Left ventricle myocardium inferior (tissue), 1 donor: ENCODE data around the gene PHB1. TPM values are rescaled to one million over a fixed set of nuclear protein-coding genes. Genes with fewer than 3 reads are reported as not detected.

ENCODE experiments used
- DNase-seq: peaks from one replicate; pipeline ENCODE4 v3.0.0-alpha.2; 2020
- H3K27ac ChIP-seq: fragments of 200-600 bp; replicated peaks from 2 replicates; pipeline ENCODE4 v1.8.0; 2021
- H3K27me3 ChIP-seq: fragments of 200-600 bp; 2 replicates; pipeline ENCODE4 v1.8.0; 2021; ENCODE audit warnings: low read depth
- H3K36me3 ChIP-seq: fragments of 200-600 bp; 2 replicates; pipeline ENCODE4 v1.8.0; 2021
- H3K4me1 ChIP-seq: fragments of 200-600 bp; 2 replicates; pipeline ENCODE4 v1.8.0; 2021
- H3K4me3 ChIP-seq: fragments of 200-600 bp; 2 replicates; pipeline ENCODE4 v1.8.0; 2021; ENCODE audit warnings: mild to moderate bottlenecking, moderate library complexity
- H3K9me3 ChIP-seq: fragments of 200-600 bp; replicated peaks from 2 replicates; pipeline ENCODE4 v1.8.0; 2021
- CTCF ChIP-seq: fragments of 200-600 bp; IDR thresholded peaks from 2 replicates; pipeline ENCODE4 v1.8.0; 2021; ENCODE audit warnings: antibody characterized with exemption, mild to moderate bottlenecking, borderline replicate concordance
- intact Hi-C: fragments of 100-400 bp; cut with micrococcal nuclease; formaldehyde crosslinking; loops from one replicate; pipeline ENCODE4 v1.11.0; 2022
- total RNA-seq: library from RNA; stranded (reverse); fragmentation: NEBNext Ultra II Directional; extraction: Animal tissue kit (Norgen Biotek cat#: 25700); gene quantifications from one replicate; pipeline ENCODE4 v1.2.1, GENCODE V29; 2021
- donor health status: DM: no; HTN: yes; CAD: no; lungs with severe emphysema.

PHB1 gene
- total RNA-seq, 1 donor from 2014 or later = 217 TPM

GRCh38 chr17:49452201-49452600 is 37.5 kb upstream of the PHB1 start:
- H3K9me3 ChIP-seq = no peaks in the 10 kb centered on the region
- intact Hi-C loops = no loop called here
- H3K27ac ChIP-seq = no peak overlapping the region
- DNase-seq = no peak
- H3K27me3 ChIP-seq = peaks cover 45% of the 10 kb centered on the region
- H3K4me3 ChIP-seq = no peak overlapping the region
- H3K36me3 ChIP-seq = no peaks in the 10 kb centered on the region
- TF ChIP-seq CTCF = no peak
- peaks cover 5% of the 10 kb centered on the region for H3K4me1 ChIP-seq

DNA sequence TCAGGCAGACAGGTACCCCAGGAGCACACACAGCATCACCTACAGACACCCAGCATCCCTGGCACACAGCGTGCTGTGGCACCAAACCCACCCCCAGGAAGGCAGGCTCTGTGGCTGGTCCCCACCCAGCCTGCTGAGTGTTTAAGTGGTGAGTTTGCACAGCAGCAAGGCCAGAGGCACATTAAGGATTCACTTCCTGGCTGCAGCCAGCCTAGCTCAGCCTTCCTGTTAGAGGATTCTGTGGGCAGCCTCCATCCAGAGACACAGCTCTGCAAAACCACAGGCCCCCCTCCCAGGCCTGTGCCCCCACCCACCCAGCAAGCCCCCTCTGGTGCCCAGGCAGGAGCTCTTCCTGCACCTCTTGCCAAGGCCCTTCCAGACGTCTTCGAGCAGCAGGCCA is 36.1 kb upstream of the PHB1 start:
- TF ChIP-seq CTCF = no peak
- DNase-seq = no peak
- Histone ChIP-seq H3K36me3 (no peaks in the 10 kb centered on the region), H3K27ac (no peak overlapping the region), H3K27me3 (peaks cover 40% of the 10 kb centered on the region), H3K4me3 (no peak overlapping the region), H3K9me3 (no peaks in the 10 kb centered on the region), H3K4me1 (peaks cover 5% of the 10 kb centered on the region)
- intact Hi-C loops = no loop called here

- H3K4me1 ChIP-seq = peaks cover 5% of the 10 kb centered on the region
- TF ChIP-seq CTCF = no peak
- no peaks in the 10 kb centered on the region for H3K36me3 ChIP-seq
- DNase-seq = no peak
- no peak overlapping the region for H3K4me3 ChIP-seq
- no peak overlapping the region for H3K27ac ChIP-seq
- no peaks in the 10 kb centered on the region for H3K9me3 ChIP-seq
- peaks cover 39% of the 10 kb centered on the region for H3K27me3 ChIP-seq
- intact Hi-C loops = no loop called here
Measured at GRCh38 chr17:49450181-49450580, 35.5 kb upstream of the PHB1 start.

GRCh38 chr17:49447628-49448302 is 33.1 kb upstream of the PHB1 start:
- no peaks in the 10 kb centered on the region for H3K36me3 ChIP-seq
- intact Hi-C loops = no loop called here
- TF ChIP-seq CTCF = no peak
- peaks cover 5% of the 10 kb centered on the region for H3K4me1 ChIP-seq
- H3K9me3 ChIP-seq = no peaks in the 10 kb centered on the region
- H3K27me3 ChIP-seq = peaks cover 45% of the 10 kb centered on the region
- H3K27ac ChIP-seq = no peak overlapping the region
- no peak overlapping the region for H3K4me3 ChIP-seq
- no peak for DNase-seq

GRCh38 chr17:49445591-49445990 is 30.9 kb upstream of the PHB1 start:
- Histone ChIP-seq H3K4me3 (no peak overlapping the region), H3K36me3 (no peaks in the 10 kb centered on the region), H3K27me3 (peaks cover 66% of the 10 kb centered on the region), H3K4me1 (no peaks in the 10 kb centered on the region), H3K9me3 (no peaks in the 10 kb centered on the region), H3K27ac (no peak overlapping the region)
- intact Hi-C loops = no loop called here
- TF ChIP-seq CTCF = no peak
- DNase-seq = no peak
